PC-9 (cell line): ENCODE measurements around the gene TMEM266. TPM values are rescaled to one million over a fixed set of nuclear protein-coding genes. Genes with fewer than 3 reads are reported as not detected.

Source experiments
- BruUV-seq: library from RNA; stranded (reverse); fragments of 400-500 nt; replicated peaks from 2 replicates; lab custom pipeline; 2021; lab: Mats Ljungman, UMichigan
- CTCF ChIA-PET: fragments of 300-600 bp; sonication (Branson Sonifier 250); formaldehyde crosslinking; loops from one replicate; lab custom pipeline; 2022; ENCODE audit warnings: antibody characterized with exemption; lab: Charles Lee
- POLR2A ChIA-PET: fragments of 300-600 bp; sonication (Branson Sonifier 250); formaldehyde crosslinking; loops from one replicate; lab custom pipeline; 2022; ENCODE audit warnings: antibody characterized with exemption; ENCODE audit not compliant: unreplicated experiment; lab: Charles Lee
- DNase-seq, 2 experiments: peaks; one replicate each; pipeline versions ENCODE4 v3.0.0 to v3.0.0-alpha.2; 2015 to 2022; ENCODE audit warnings: mixed read lengths in 1 of 2
- H2AFZ ChIP-seq: fragments of 200-600 bp; sonication (generic); 2 replicates; pipeline ENCODE4 v1.8.1; 2017; ENCODE audit warnings: antibody characterized with exemption
- H3F3A ChIP-seq: fragments of 200-600 bp; sonication (generic); 2 replicates; pipeline ENCODE4 v1.8.1; 2017; ENCODE audit warnings: antibody characterized with exemption, mild to moderate bottlenecking, low read depth; ENCODE audit not compliant: insufficient read depth
- H3K27ac ChIP-seq: fragments of 200-600 bp; sonication (generic); 2 replicates; pipeline ENCODE4 v1.6.1; 2016; ENCODE audit warnings: mixed run types
- H3K27me3 ChIP-seq: fragments of 200-600 bp; sonication (generic); 2 replicates; pipeline ENCODE4 v1.6.1; 2016; ENCODE audit warnings: low read depth, mixed run types; ENCODE audit not compliant: insufficient read depth
- H3K36me3 ChIP-seq: fragments of 200-600 bp; sonication (generic); 2 replicates; pipeline ENCODE4 v1.6.1; 2016; ENCODE audit warnings: low read depth, mixed run types
- H3K4me1 ChIP-seq: fragments of 200-600 bp; sonication (generic); replicated peaks from 2 replicates; pipeline ENCODE4 v1.6.1; 2016; ENCODE audit warnings: mixed run types; ENCODE audit not compliant: insufficient read depth
- H3K4me2 ChIP-seq: fragments of 200-600 bp; sonication (generic); 2 replicates; pipeline ENCODE4 v1.6.1; 2017; ENCODE audit warnings: mixed run types
- H3K4me3 ChIP-seq: fragments of 200-600 bp; sonication (generic); 2 replicates; pipeline ENCODE4 v1.6.1; 2016; ENCODE audit warnings: mixed run types
- H3K79me2 ChIP-seq: fragments of 200-600 bp; sonication (generic); 2 replicates; pipeline ENCODE4 v1.6.1; 2017; ENCODE audit warnings: low read depth, mixed run types
- H3K9me2 ChIP-seq: fragments of 200-600 bp; sonication (generic); 2 replicates; pipeline ENCODE4 v1.8.1; 2017; ENCODE audit warnings: mild to moderate bottlenecking; ENCODE audit not compliant: insufficient read depth
- H3K9me3 ChIP-seq: fragments of 200-600 bp; sonication (generic); 2 replicates; pipeline ENCODE4 v1.8.1; 2016; ENCODE audit warnings: low read depth; ENCODE audit not compliant: insufficient read depth
- H4K20me1 ChIP-seq: fragments of 200-600 bp; sonication (generic); 2 replicates; pipeline ENCODE4 v1.8.1; 2017; ENCODE audit not compliant: insufficient read depth
- CTCF ChIP-seq: fragments of 200-600 bp; sonication (generic); conservative IDR thresholded peaks from 2 replicates; pipeline ENCODE4 v1.6.1; 2017; ENCODE audit warnings: mixed run types, antibody characterized with exemption, mild to moderate bottlenecking, moderate library complexity
- EZH2 ChIP-seq: fragments of 200-600 bp; sonication (generic); IDR thresholded peaks from 2 replicates; pipeline ENCODE4 v1.8.0; 2017; ENCODE audit warnings: antibody characterized with exemption, low read depth
- intact Hi-C: fragments of 100-400 bp; cut with micrococcal nuclease; formaldehyde crosslinking; loops from one replicate; pipeline ENCODE4 v1.10.0; 2022; ENCODE audit not compliant: unreplicated experiment
- total RNA-seq: library from RNA; stranded (reverse); gene quantifications from 2 replicates; pipeline ENCODE4 v1.2.3, GENCODE V29; 2021

The TMEM266 gene
- total RNA-seq, 1 experiment from 2014 or later: 0.41 TPM

GRCh38 chr15:76159282-76159681 is 99.5 kb downstream of the TMEM266 start:
- H3K27me3 ChIP-seq: no peaks in the 10 kb centered on the region; the same call in 1 of the 2 replicates
- no peak overlapping the region for H3K4me2 ChIP-seq
- intact Hi-C loops: no loop called here
- DNase-seq: no peak
- H2AFZ ChIP-seq: no peak overlapping the region
- TF ChIP-seq EZH2 (no peak), CTCF (no peak)
- no TSS peak for BruUV-seq
- no peaks in the 10 kb centered on the region for H3K36me3 ChIP-seq
- POLR2A ChIA-PET: no interaction called here
- H3K79me2 ChIP-seq: no peaks in the 10 kb centered on the region
- H3K4me3 ChIP-seq: no peak overlapping the region
- H3K4me1 ChIP-seq: no peaks in the 10 kb centered on the region
- no peak overlapping the region for H3K27ac ChIP-seq
- no peaks in the 10 kb centered on the region for H3F3A ChIP-seq
- no peaks in the 10 kb centered on the region for H3K9me3 ChIP-seq
- H3K9me2 ChIP-seq: no peaks in the 10 kb centered on the region
- H4K20me1 ChIP-seq: no peaks in the 10 kb centered on the region
- CTCF ChIA-PET: no interaction called here

GRCh38 chr15:76160426-76161152 is 100.8 kb downstream of the TMEM266 start:
- no peaks in the 10 kb centered on the region for H3K9me3 ChIP-seq
- no peaks in the 10 kb centered on the region for H3K9me2 ChIP-seq
- no peaks in the 10 kb centered on the region for H3K36me3 ChIP-seq
- H3K4me3 ChIP-seq: no peak overlapping the region
- H3K4me2 ChIP-seq: no peak overlapping the region
- intact Hi-C loops: no loop called here
- H2AFZ ChIP-seq: no peak overlapping the region
- DNase-seq: no peak
- no peaks in the 10 kb centered on the region for H3K79me2 ChIP-seq
- ChIA-PET POLR2A (no interaction called here), CTCF (no interaction called here)
- H4K20me1 ChIP-seq: no peaks in the 10 kb centered on the region
- no peaks in the 10 kb centered on the region for H3K4me1 ChIP-seq
- BruUV-seq: no TSS peak
- no peak overlapping the region for H3K27ac ChIP-seq
- H3K27me3 ChIP-seq: no peaks in the 10 kb centered on the region; the same call in 1 of the 2 replicates
- TF ChIP-seq EZH2: no peak
- TF ChIP-seq CTCF: no peak
- H3F3A ChIP-seq: no peaks in the 10 kb centered on the region

- Histone ChIP-seq H3F3A (no peaks in the 10 kb centered on the region), H3K9me2 (no peaks in the 10 kb centered on the region), H3K36me3 (no peaks in the 10 kb centered on the region), H3K79me2 (no peaks in the 10 kb centered on the region), H3K27me3 (no peaks in the 10 kb centered on the region; the same call in 1 of the 2 replicates), H4K20me1 (no peaks in the 10 kb centered on the region), H3K9me3 (no peaks in the 10 kb centered on the region), H3K4me2 (no peak overlapping the region), H2AFZ (no peak overlapping the region), H3K27ac (no peak overlapping the region), H3K4me3 (no peak overlapping the region), H3K4me1 (no peaks in the 10 kb centered on the region)
- ChIA-PET CTCF (no interaction called here), POLR2A (no interaction called here)
- intact Hi-C loops: no loop called here
- BruUV-seq: no TSS peak
- TF ChIP-seq CTCF (no peak), EZH2 (no peak)
- no peak for DNase-seq
These were observed 101.6 kb downstream of the TMEM266 start for GRCh38 chr15:76161153-76162035.
